ENCODE data around the gene BTBD16.

BTBD16 gene

GRCh38 chr10:122347170-122347841 is 76.2 kb downstream of the BTBD16 start:
- no peak for DNase-seq

GRCh38 chr10:122348512-122348911 is 77.4 kb downstream of the BTBD16 start:
- no peak for DNase-seq

GRCh38 chr10:122348935-122349361 is 77.9 kb downstream of the BTBD16 start:
- no peak for DNase-seq

GRCh38 chr10:122349758-122350369 is 78.8 kb downstream of the BTBD16 start:
- no peak for DNase-seq

- no peak for DNase-seq
These were observed 79.8 kb downstream of the BTBD16 start for GRCh38 chr10:122350893-122351292.

GRCh38 chr10:122352817-122353525 is 81.9 kb downstream of the BTBD16 start:
- no peak for DNase-seq

GRCh38 chr10:122354383-122354782 is 83.3 kb downstream of the BTBD16 start:
- no peak for DNase-seq

GRCh38 chr10:122357685-122358084 is 86.6 kb downstream of the BTBD16 start:
- DNase-seq = no peak

- no peak for DNase-seq
These were observed 88.5 kb downstream of the BTBD16 start for GRCh38 chr10:122359621-122360020.

- no peak for DNase-seq
These were observed 90.0 kb downstream of the BTBD16 start for GRCh38 chr10:122361046-122361445.

GRCh38 chr10:122362031-122362592 is 91.0 kb downstream of the BTBD16 start:
- no peak for DNase-seq

GRCh38 chr10:122362621-122363020 is 91.5 kb downstream of the BTBD16 start:
- DNase-seq = no peak

GRCh38 chr10:122363311-122363710 is 92.2 kb downstream of the BTBD16 start:
- no peak for DNase-seq

GRCh38 chr10:122363722-122364463 is 92.8 kb downstream of the BTBD16 start:
- DNase-seq = no peak

- no peak for DNase-seq
These were observed 97.6 kb downstream of the BTBD16 start for GRCh38 chr10:122368502-122369254.

- DNase-seq = no peak
These were observed 102.0 kb downstream of the BTBD16 start for GRCh38 chr10:122373108-122373507.

GRCh38 chr10:122373721-122374120 is 102.6 kb downstream of the BTBD16 start:
- no peak for DNase-seq

GRCh38 chr10:122374237-122374858 is 103.3 kb downstream of the BTBD16 start, which contains the start of gene PLEKHA1:
Gene PLEKHA1 (plus strand): TSS chr10:122374708. CDS start chr10:122393201, 18,493 bp downstream.
- peak; percentile 90 for DNase-seq

GRCh38 chr10:122374859-122375678 is 104.0 kb downstream of the BTBD16 start:
- peak; percentile 70 for DNase-seq

GRCh38 chr10:122375679-122376160 is 104.6 kb downstream of the BTBD16 start:
- no peak for DNase-seq

Measured in effector CD4-positive, alpha-beta T cell (primary cell).